ENCODE measurements around the gene CYRIA. TPM values are rescaled to one million over a fixed set of nuclear protein-coding genes. Genes with fewer than 3 reads are reported as not detected.

CYRIA gene
- total and polyA plus RNA-seq, 10 of the 15 experiments (the other 5 are each of a cell fraction or from before 2014, with no cell fraction given), result 3.0 to 13.1 (median 8.5) TPM

GRCh38 chr2:16700551-16701259, 35.1 kb upstream of the CYRIA start:
- DNase-seq (ENCODE audit: low read depth, low spot score), result no peak
- H2AFZ ChIP-seq (ENCODE audit: control insufficient read depth, low read depth, low read length), result no peak overlapping the region
- TF ChIP-seq TBL1XR1 (IDR thresholded peaks at IDR 0.05; ENCODE audit: low read depth, low read length), result no peak
- TF ChIP-seq SMC3 (IDR thresholded peaks at IDR 0.05; ENCODE audit: borderline replicate concordance, low read length), result no peak
- no peak for TF ChIP-seq FOXK2 (IDR thresholded peaks at IDR 0.05)
- no peak for TF ChIP-seq HCFC1 (IDR thresholded peaks at IDR 0.05; ENCODE audit: low read length)
- TF ChIP-seq IKZF1 (conservative IDR thresholded peaks at IDR 0.05), result no peak
- no peak for TF ChIP-seq RAD51 (IDR thresholded peaks at IDR 0.05)
- no peak for TF ChIP-seq RB1 (IDR thresholded peaks at IDR 0.05; ENCODE audit: borderline replicate concordance)
- no peak for TF ChIP-seq BACH1 (IDR thresholded peaks at IDR 0.05; ENCODE audit: borderline replicate concordance)
- no peak for TF ChIP-seq BCL11A (IDR thresholded peaks at IDR 0.05; ENCODE audit: low read depth, low read length)
- TF ChIP-seq HDGF (IDR thresholded peaks at IDR 0.05), result no peak
- ChIA-PET POLR2A (no interaction called here), SMC1A (ENCODE audit: uncharacterized antibody, unreplicated experiment) (interaction anchor here (0.7 to 1.2 kb wide), 4 partner anchors 9 to 40 kb away, joined by 3 read pairs; no protein-coding TSS in a partner anchor), RAD21 (ENCODE audit: unreplicated experiment) (no interaction called here), CTCF (no interaction called here)
- no peak for ATAC-seq
- H3K4me3 ChIP-seq, result no peak overlapping the region
- FAIRE-seq, result no peak
- no peaks in the 10 kb centered on the region for H3K4me1 ChIP-seq (ENCODE audit: control insufficient read depth, insufficient read depth, low read length)
- H3K27me3 ChIP-seq (replicated peaks in 1 of 2; ENCODE audit: control insufficient read depth in 2 of 2, insufficient read depth in 2 of 2, low read length in 1 of 2), result no peaks in the 10 kb centered on the region
- no peaks in the 10 kb centered on the region for H3K36me3 ChIP-seq (ENCODE audit: control insufficient read depth in 2 of 2, insufficient read depth in 2 of 2, low read length in 1 of 2)
- H3K9me3 ChIP-seq (replicated peaks; ENCODE audit: control insufficient read depth, insufficient read depth, low read length), result no peaks in the 10 kb centered on the region
- no TSS peak for BruUV-seq (replicated peaks)
- H4K20me1 ChIP-seq (ENCODE audit: control insufficient read depth, insufficient read depth), result no peaks in the 10 kb centered on the region
- intact Hi-C loops (cut with micrococcal nuclease; ENCODE audit: unreplicated experiment), result no loop called here
- H3K9ac ChIP-seq (ENCODE audit: control insufficient read depth, insufficient read depth, low read length), result no peak overlapping the region
- WGBS (ENCODE audit: insufficient coverage, insufficient replicate concordance, low lambda C conversion rate, missing lambda C conversion rate), result 58% methylated on average over 11 of the region's 11 CpGs
- H3K79me2 ChIP-seq (ENCODE audit: control insufficient read depth, insufficient read depth, low read length), result no peaks in the 10 kb centered on the region
- H3K4me2 ChIP-seq (ENCODE audit: control insufficient read depth, insufficient read depth), result no peak overlapping the region
- no peak overlapping the region for H3K27ac ChIP-seq (ENCODE audit: control insufficient read depth, insufficient read depth)
- in situ Hi-C loops (cut with MboI), result no loop called here
